ENCODE data around the gene SMO. TPM values are rescaled to one million over a fixed set of nuclear protein-coding genes. Genes with fewer than 3 reads are reported as not detected.
"Not testable (repeated sequence)": the region's sequence is repeated elsewhere in the genome, so short reads cannot be mapped to it uniquely, and the experiment has no call there.

The SMO gene
- total RNA-seq, 1 donor from 2014 or later = 26.0 TPM

GRCh38 chr7:129169686-129170440 lies 18.6 kb upstream of the SMO start:
- no peak for DNase-seq (ENCODE audit: low read depth)

GRCh38 chr7:129170441-129171021 lies 17.9 kb upstream of the SMO start:
- no peak for DNase-seq (ENCODE audit: low read depth)

- not testable (repeated sequence) for DNase-seq (ENCODE audit: low read depth)
Measured at GRCh38 chr7:129173861-129174260, 14.6 kb upstream of the SMO start.

- DNase-seq (ENCODE audit: low read depth) = no peak
Measured at GRCh38 chr7:129176916-129177710, 11.3 kb upstream of the SMO start.

GRCh38 chr7:129184981-129185670 lies 3.3 kb upstream of the SMO start:
- no peak for DNase-seq (ENCODE audit: low read depth)

GRCh38 chr7:129186749-129187260 lies 1.6 kb upstream of the SMO start:
- no peak for DNase-seq (ENCODE audit: low read depth)

GRCh38 chr7:129187681-129188371 lies 607 bp upstream of the SMO start:
- DNase-seq (ENCODE audit: low read depth) = no peak

- DNase-seq (ENCODE audit: low read depth) = no peak
Measured at GRCh38 chr7:129188892-129189660, 643 bp downstream of the SMO start.

GRCh38 chr7:129189661-129190310 lies 1.4 kb downstream of the SMO start:
- no peak for DNase-seq (ENCODE audit: low read depth)

GRCh38 chr7:129191272-129191671 lies 2.8 kb downstream of the SMO start:
- DNase-seq (ENCODE audit: low read depth) = no peak

- no peak for DNase-seq (ENCODE audit: low read depth)
Measured at GRCh38 chr7:129193892-129194291, 5.5 kb downstream of the SMO start.

- no peak for DNase-seq (ENCODE audit: low read depth)
Measured at GRCh38 chr7:129197771-129198170, 9.3 kb downstream of the SMO start.

- DNase-seq (ENCODE audit: low read depth) = no peak
Measured at GRCh38 chr7:129199406-129199805, 11.0 kb downstream of the SMO start.

- DNase-seq (ENCODE audit: low read depth) = no peak
Measured at GRCh38 chr7:129202058-129202777, 13.8 kb downstream of the SMO start.

- no peak for DNase-seq (ENCODE audit: low read depth)
Measured at GRCh38 chr7:129203050-129203741, 14.8 kb downstream of the SMO start.

- no peak for DNase-seq (ENCODE audit: low read depth)
Measured at GRCh38 chr7:129205126-129205818, 16.8 kb downstream of the SMO start.

GRCh38 chr7:129205987-129206785 lies 17.8 kb downstream of the SMO start:
- DNase-seq (ENCODE audit: low read depth) = no peak

All from renal cortical epithelial cell (primary cell).